GM19397 (cell line): ENCODE results near the gene OOSP3.

Experiments
- ATAC-seq: cut with Tn5 transposase; IDR thresholded peaks from one replicate; pipeline ENCODE4 v1.9.1; 2021; ENCODE audit warnings: mild to moderate bottlenecking, moderate library complexity; ENCODE audit not compliant: unreplicated experiment

OOSP3 gene

DNA sequence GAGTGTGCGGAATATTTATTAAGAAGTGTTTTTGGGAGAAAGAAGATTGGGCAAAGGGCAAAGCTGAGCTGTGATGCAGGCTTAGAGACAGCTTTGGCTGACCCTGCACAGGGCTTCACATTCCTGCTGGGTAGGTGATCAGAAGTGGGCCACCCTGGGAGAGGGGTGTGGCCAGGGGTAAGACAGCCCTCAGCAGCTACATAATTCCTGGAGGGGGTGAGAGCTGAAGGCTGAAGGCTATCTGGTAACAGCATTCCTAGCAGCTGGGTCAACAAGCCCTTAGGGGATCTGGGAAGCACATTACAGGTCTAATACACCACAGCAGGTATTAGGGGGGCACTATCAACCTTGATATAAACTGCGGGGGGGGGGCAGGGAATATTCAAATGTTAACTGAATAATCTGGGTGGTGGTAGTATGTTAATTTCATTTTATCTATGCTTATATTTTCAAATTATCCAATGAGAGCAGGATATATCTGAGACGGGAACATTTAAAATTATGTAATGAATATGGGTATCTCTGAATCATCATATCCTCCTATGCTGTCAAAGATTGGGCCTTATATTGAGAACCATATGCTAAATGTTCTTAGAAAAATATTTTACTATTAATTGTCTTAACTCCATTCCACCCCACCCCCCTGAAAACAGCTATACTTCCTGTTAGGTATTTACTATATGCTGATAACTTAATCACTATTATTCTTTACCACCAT is 65.6 kb downstream of the OOSP3 start:
- ATAC-seq, result no peak

GRCh38 chr11:59944720-59945119 is 66.1 kb downstream of the OOSP3 start:
- no peak for ATAC-seq
